HepG2 (cell line): ENCODE measurements around the gene ATRN. TPM values are rescaled to one million over a fixed set of nuclear protein-coding genes. Genes with fewer than 3 reads are reported as not detected.
A peak's percentile ranks its signal among the peaks of the same experiment; 100 is the strongest.

Source experiments
- CBX2 ChIP-seq, 2 experiments: fragments of 200-600 bp in 1 of 2; sonication (generic); formaldehyde crosslinking in 1 of 2; IDR thresholded peaks; 2 replicates each; pipeline versions ENCODE4 v1.7.0 to v1.8.1; 2018 to 2022; ENCODE audit warnings: low read depth in 2 of 2, low read length in 1 of 2, mild to moderate bottlenecking in 1 of 2, missing genetic modification reagents in 1 of 2
- CCAR2 ChIP-seq: fragments of 200-400 bp; formaldehyde crosslinking; optimal IDR thresholded peaks from 2 replicates; pipeline ENCODE3; 2018; ENCODE audit warnings: low read depth, mild to moderate bottlenecking, low read length, moderate library complexity
- CCDC6 ChIP-seq: sonication (generic); formaldehyde crosslinking; IDR thresholded peaks from 2 replicates; pipeline ENCODE4 v1.8.1; 2022; ENCODE audit warnings: mild to moderate bottlenecking, missing genetic modification reagents, moderate library complexity
- GATAD2A ChIP-seq: IDR thresholded peaks from 2 replicates; pipeline ENCODE4 v1.6.1; 2016
- HDAC6 ChIP-seq: fragments of 200-600 bp; sonication (generic); IDR thresholded peaks from 2 replicates; pipeline ENCODE4 v1.7.0; 2017; ENCODE audit warnings: mild to moderate bottlenecking, antibody characterized with exemption, low read length, low read depth
- MED1 ChIP-seq: sonication (generic); formaldehyde crosslinking; IDR thresholded peaks from 2 replicates; pipeline ENCODE4 v1.4.0; 2020; ENCODE audit warnings: missing genetic modification reagents
- NFATC3 ChIP-seq: sonication (generic); formaldehyde crosslinking; IDR thresholded peaks from 2 replicates; pipeline ENCODE4 v1.5.1; 2020; ENCODE audit warnings: mild to moderate bottlenecking, missing genetic modification reagents
- RBFOX2 ChIP-seq: fragments of 200-400 bp; formaldehyde crosslinking; IDR thresholded peaks from 2 replicates; pipeline ENCODE4 v1.6.1; 2017; ENCODE audit warnings: low read depth, mild to moderate bottlenecking, low read length
- RBM39 ChIP-seq: fragments of 200-400 bp; formaldehyde crosslinking; IDR thresholded peaks from one replicate; pipeline ENCODE4 v1.6.1; 2018; ENCODE audit warnings: antibody characterized with exemption, mild to moderate bottlenecking, low read depth, low read length; ENCODE audit not compliant: poor library complexity, severe bottlenecking
- RNF2 ChIP-seq: fragments of 450-650 bp; conservative IDR thresholded peaks from 2 replicates; pipeline ENCODE4 v1.6.1; 2016; ENCODE audit warnings: low read depth
- SALL2 ChIP-seq: sonication (generic); formaldehyde crosslinking; IDR thresholded peaks from 2 replicates; pipeline ENCODE4 v1.8.1; 2023; ENCODE audit warnings: mild to moderate bottlenecking, missing genetic modification reagents, inconsistent platforms
- TOE1 ChIP-seq: sonication (generic); formaldehyde crosslinking; IDR thresholded peaks from 2 replicates; pipeline ENCODE4 v1.4.0; 2020; ENCODE audit warnings: mild to moderate bottlenecking, missing genetic modification reagents
- ZKSCAN8 ChIP-seq: IDR thresholded peaks from 2 replicates; pipeline ENCODE4 v1.6.1; 2016; ENCODE audit warnings: borderline replicate concordance, missing genetic modification reagents, missing compliant biosample characterization
- ZNF124 ChIP-seq: sonication (generic); formaldehyde crosslinking; IDR thresholded peaks from 2 replicates; pipeline ENCODE4 v1.4.0; 2020; ENCODE audit warnings: missing genetic modification reagents
- ZNF136 ChIP-seq: sonication (generic); formaldehyde crosslinking; IDR thresholded peaks from 2 replicates; pipeline ENCODE4 v1.8.1; 2022; ENCODE audit warnings: low read depth, mild to moderate bottlenecking, moderate library complexity, missing genetic modification reagents
- ZNF225 ChIP-seq: sonication (generic); formaldehyde crosslinking; IDR thresholded peaks from 2 replicates; pipeline ENCODE4 v1.4.0; 2020; ENCODE audit warnings: mild to moderate bottlenecking, missing genetic modification reagents
- ZNF354B ChIP-seq: sonication (generic); formaldehyde crosslinking; IDR thresholded peaks from 2 replicates; pipeline ENCODE4 v1.8.0; 2022; ENCODE audit warnings: mild to moderate bottlenecking, missing genetic modification reagents
- ZNF530 ChIP-seq: sonication (generic); formaldehyde crosslinking; IDR thresholded peaks from 2 replicates; pipeline ENCODE4 v1.5.0; 2020; ENCODE audit warnings: low read depth, mild to moderate bottlenecking, missing genetic modification reagents
- polyA plus RNA-seq, 8 experiments: library from polyadenylated mRNA; depleted of rRNA in 3 of 8; stranded (reverse) in 7 of 8; unstranded in 1 of 8; fragments of >200 nt; fragmentation: Illumina TruSeq in 4 of 8; extraction: Trizol in 4 of 8; gene quantifications; 2 replicates each; pipeline versions ENCODE4 v1.2.1 to v1.2.3, GENCODE V29; 2011 to 2016; ENCODE audit warnings: low read depth in 4 of 8, missing spikeins in 1 of 8, mixed read lengths in 1 of 8; ENCODE audit not compliant: insufficient read depth in 1 of 8
- total RNA-seq, 5 experiments: library from RNA; depleted of rRNA; stranded (reverse); fragments of >200 nt; fragmentation: Illumina TruSeq; extraction: Trizol; gene quantifications; 2 replicates each; pipeline ENCODE4 v1.2.3, GENCODE V29; 2016; ENCODE audit warnings: low read depth in 1 of 5
- TF ChIP-seq, protein P1 (sequence below): sonication (generic); formaldehyde crosslinking; IDR thresholded peaks from 2 replicates; pipeline ENCODE4 v1.4.0; 2020; ENCODE audit warnings: missing genetic modification reagents, borderline replicate concordance
- TF ChIP-seq, protein P2 (sequence below): IDR thresholded peaks from 2 replicates; pipeline ENCODE4 v1.6.1; 2016; ENCODE audit warnings: missing compliant biosample characterization, missing genetic modification reagents, borderline replicate concordance
- TF ChIP-seq, protein P3 (sequence below): IDR thresholded peaks from 2 replicates; pipeline ENCODE4 v1.6.1; 2016
- TF ChIP-seq, protein P4 (sequence below): IDR thresholded peaks from 2 replicates; pipeline ENCODE4 v1.6.1; 2016; ENCODE audit warnings: control low read depth

Gene ATRN
- total and polyA plus RNA-seq, 2 of the 13 experiments (the other 11 are each of a cell fraction or from before 2014, with no cell fraction given): 44.2 to 81.1 TPM

DNA sequence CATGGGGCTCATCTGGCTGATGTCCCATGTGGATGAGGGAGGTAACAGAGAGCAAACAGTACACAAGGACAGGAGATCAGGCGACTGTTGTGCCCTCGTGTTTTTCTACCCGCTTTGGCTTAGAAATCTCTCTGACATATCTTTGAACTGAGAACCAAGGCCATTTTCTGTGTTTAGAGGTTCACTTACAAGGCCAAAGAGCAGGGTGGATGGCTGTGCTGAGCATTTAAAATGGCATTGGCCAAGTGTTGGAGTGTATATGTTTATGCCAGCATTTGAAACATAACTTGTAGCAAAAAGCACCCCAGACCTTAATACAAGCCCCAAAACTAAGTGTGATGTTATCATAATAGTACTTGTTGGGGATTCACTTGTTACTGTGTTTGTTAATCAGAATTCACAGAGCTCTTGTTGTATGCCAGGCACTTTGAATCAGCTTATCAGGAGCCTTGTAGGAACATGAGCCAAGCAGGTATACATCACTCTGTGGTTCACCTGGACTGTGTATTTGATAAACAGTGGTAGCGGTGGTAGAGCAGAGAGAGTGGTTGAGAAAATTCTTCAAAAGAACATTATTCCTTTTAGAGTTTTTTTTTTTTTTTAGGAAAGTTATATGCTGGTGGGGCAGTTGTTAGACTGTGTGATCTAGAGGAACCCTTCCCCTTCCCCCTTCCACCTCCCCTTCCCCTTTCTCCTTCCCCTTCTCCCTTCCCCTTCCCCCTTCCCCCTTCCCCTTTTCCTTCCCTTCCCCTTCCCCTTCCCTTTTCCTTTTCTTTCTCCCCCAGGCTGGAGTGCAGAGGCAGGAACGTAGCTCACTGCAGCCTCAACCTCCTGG is 71.3 kb downstream of the ATRN start (continued):
- TF ChIP-seq CCDC6 (CRISPR knock-in tag) (0 out of 2 replicates have a peak, but pooled peaks have one; percentile 8), ZKSCAN8 (CRISPR knock-in tag) (peak; percentile 91; the same call in 1 of the 2 replicates), ZNF225 (CRISPR knock-in tag) (no peak), HDAC6 (no peak), GATAD2A (CRISPR knock-in tag) (peak; percentile 99), TOE1 (CRISPR knock-in tag) (0 out of 2 replicates have a peak, but pooled peaks have one; percentile 60), CBX2 (IDR thresholded peaks at IDR 0.05; ENCODE audit: low read depth, low read length) (no peak), CBX2 (CRISPR knock-in tag; IDR thresholded peaks at IDR 0.05; ENCODE audit: low read depth) (no peak), RBFOX2 (no peak), ZNF124 (peak; percentile 97), NFATC3 (CRISPR knock-in tag) (no peak), ZNF136 (peak; percentile 96; the same call in 1 of the 2 replicates), SALL2 (no peak), ZNF354B (CRISPR knock-in tag) (no peak), MED1 (CRISPR knock-in tag) (peak; percentile 98), RNF2 (0 out of 2 replicates have a peak, but pooled peaks have one; percentile 46), RBM39 (no peak), ZNF530 (CRISPR knock-in tag) (no peak), CCAR2 (no peak)
- TF ChIP-seq, protein P1, sequence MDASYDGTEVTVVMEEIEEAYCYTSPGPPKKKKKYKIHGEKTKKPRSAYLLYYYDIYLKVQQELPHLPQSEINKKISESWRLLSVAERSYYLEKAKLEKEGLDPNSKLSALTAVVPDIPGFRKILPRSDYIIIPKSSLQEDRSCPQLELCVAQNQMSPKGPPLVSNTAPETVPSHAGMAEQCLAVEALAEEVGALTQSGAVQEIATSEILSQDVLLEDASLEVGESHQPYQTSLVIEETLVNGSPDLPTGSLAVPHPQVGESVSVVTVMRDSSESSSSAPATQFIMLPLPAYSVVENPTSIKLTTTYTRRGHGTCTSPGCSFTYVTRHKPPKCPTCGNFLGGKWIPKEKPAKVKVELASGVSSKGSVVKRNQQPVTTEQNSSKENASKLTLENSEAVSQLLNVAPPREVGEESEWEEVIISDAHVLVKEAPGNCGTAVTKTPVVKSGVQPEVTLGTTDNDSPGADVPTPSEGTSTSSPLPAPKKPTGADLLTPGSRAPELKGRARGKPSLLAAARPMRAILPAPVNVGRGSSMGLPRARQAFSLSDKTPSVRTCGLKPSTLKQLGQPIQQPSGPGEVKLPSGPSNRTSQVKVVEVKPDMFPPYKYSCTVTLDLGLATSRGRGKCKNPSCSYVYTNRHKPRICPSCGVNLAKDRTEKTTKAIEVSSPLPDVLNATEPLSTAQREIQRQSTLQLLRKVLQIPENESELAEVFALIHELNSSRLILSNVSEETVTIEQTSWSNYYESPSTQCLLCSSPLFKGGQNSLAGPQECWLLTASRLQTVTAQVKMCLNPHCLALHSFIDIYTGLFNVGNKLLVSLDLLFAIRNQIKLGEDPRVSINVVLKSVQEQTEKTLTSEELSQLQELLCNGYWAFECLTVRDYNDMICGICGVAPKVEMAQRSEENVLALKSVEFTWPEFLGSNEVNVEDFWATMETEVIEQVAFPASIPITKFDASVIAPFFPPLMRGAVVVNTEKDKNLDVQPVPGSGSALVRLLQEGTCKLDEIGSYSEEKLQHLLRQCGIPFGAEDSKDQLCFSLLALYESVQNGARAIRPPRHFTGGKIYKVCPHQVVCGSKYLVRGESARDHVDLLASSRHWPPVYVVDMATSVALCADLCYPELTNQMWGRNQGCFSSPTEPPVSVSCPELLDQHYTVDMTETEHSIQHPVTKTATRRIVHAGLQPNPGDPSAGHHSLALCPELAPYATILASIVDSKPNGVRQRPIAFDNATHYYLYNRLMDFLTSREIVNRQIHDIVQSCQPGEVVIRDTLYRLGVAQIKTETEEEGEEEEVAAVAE (CRISPR knock-in tag): peak; percentile 61; the same call in 1 of the 2 replicates
- TF ChIP-seq, protein P2, sequence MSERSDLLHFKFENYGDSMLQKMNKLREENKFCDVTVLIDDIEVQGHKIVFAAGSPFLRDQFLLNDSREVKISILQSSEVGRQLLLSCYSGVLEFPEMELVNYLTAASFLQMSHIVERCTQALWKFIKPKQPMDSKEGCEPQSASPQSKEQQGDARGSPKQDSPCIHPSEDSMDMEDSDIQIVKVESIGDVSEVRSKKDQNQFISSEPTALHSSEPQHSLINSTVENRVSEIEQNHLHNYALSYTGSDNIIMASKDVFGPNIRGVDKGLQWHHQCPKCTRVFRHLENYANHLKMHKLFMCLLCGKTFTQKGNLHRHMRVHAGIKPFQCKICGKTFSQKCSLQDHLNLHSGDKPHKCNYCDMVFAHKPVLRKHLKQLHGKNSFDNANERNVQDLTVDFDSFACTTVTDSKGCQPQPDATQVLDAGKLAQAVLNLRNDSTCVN (CRISPR knock-in tag): no peak; the same call in 1 of the 2 replicates
- TF ChIP-seq, protein P3, sequence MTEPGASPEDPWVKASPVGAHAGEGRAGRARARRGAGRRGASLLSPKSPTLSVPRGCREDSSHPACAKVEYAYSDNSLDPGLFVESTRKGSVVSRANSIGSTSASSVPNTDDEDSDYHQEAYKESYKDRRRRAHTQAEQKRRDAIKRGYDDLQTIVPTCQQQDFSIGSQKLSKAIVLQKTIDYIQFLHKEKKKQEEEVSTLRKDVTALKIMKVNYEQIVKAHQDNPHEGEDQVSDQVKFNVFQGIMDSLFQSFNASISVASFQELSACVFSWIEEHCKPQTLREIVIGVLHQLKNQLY (CRISPR knock-in tag): peak; percentile 93
- TF ChIP-seq, protein P4, sequence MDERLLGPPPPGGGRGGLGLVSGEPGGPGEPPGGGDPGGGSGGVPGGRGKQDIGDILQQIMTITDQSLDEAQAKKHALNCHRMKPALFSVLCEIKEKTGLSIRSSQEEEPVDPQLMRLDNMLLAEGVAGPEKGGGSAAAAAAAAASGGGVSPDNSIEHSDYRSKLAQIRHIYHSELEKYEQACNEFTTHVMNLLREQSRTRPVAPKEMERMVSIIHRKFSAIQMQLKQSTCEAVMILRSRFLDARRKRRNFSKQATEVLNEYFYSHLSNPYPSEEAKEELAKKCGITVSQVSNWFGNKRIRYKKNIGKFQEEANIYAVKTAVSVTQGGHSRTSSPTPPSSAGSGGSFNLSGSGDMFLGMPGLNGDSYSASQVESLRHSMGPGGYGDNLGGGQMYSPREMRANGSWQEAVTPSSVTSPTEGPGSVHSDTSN (CRISPR knock-in tag): no peak
